Forelimb muscle (tissue), 1 donor: ENCODE results near the gene CAV2. TPM values are rescaled to one million over a fixed set of nuclear protein-coding genes. Genes with fewer than 3 reads are reported as not detected.

ENCODE experiments used
- DNase-seq: peaks from one replicate; pipeline ENCODE4 v3.0.0-alpha.2; 2013; ENCODE audit warnings: low read depth
- polyA plus RNA-seq: library from polyadenylated mRNA; unstranded; fragments of 120-200 nt; gene quantifications from one replicate; pipeline ENCODE4 v1.2.1, GENCODE V29; 2013; ENCODE audit not compliant: insufficient read length

The CAV2 gene
- polyA plus RNA-seq, 1 donor = 35.8 TPM

DNA sequence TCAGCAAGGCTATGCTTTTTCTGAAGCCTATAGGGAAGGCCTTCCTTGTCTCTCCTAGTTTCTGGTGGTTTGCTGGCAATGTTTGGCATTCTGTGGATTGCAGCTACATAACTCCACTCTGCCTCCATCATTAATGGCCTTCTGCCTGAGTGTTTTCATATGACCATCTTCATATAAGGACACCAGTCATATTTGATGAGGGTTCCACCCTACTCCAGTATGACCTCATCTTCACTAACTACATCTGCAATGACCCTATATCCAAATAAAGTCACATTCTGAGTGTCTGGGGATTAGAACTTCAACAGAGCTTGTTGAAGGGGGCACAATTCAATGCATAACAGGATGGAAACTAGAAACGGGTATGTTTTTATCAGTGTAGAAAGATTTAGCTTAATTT, 47.4 kb downstream of the CAV2 start:
- no peak for DNase-seq

DNA sequence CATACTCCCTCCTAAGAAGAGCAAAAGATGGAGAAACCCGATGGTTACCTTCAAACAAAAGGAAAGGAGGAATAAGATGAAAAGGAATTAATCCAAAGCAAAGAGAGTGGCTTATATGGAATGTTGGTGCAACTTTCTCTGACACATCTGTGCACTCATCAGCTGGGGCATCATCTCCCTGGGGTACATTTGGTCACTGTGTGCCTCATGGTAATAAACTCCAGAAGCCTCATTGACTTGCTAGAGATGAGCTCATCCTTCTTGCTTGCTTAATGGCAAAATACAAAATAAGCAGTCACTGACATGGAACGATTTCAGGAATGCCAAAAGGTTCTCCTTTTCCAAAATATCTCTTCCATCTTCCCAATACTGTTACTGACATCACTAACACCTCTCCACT, 47.8 kb downstream of the CAV2 start:
- DNase-seq = no peak

DNA sequence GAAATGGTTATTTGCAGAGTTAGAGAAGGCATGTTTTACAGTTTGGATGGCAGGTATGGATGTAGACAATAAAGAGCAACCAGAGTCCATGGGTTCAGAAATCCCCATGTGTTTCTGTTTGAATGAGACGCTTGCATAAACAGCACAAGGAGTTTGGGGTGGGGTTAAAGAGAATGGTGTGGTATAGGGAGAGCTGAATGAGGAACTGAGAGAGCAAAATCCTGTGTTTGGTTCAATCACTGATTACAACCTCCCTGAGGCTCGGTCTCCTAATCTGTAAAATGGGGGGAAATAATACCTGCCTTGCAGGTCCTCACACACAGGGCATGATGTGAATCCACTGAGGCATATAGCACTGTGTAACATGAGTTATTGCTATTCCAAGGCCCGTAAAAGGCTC, 49.0 kb downstream of the CAV2 start:
- no peak for DNase-seq

DNA sequence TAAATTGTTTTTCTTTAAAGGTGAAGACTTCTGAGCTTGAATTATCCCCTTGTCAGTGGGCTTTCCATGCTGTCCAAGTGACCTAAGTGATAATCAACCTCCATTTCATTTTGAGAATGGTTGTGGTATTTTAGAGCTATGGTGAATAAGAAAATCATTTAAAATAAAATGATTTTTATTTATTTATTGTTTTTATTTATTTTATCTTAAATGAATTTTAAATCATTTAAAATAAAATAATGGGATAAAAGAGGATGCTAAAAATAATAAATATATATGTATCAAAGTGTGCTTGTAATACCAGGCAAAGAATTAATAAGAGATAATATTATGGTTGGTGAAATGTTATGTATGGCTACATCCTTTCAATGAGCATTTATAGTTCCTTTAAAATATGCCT, 49.8 kb downstream of the CAV2 start:
- no peak for DNase-seq

DNA sequence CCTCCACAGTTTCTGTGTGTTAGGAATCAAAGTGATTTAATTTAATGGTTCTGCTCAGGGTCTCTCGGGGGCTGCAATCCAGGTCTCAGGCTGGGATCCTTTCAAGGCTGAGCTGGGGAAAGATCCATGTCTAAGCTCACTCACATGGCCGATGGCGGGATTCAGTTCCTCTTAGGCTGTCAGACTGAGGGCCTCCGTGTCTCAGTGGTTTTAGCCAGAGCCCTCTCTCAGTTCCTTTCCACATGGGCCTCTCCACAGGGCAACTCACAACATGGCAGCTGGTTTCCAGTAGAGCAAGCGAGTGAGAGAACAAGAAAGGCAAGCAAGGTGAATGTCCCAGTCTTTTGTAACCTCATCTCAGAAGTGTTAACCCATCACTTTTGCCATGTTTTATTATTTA, 52.2 kb downstream of the CAV2 start:
- DNase-seq = no peak

DNA sequence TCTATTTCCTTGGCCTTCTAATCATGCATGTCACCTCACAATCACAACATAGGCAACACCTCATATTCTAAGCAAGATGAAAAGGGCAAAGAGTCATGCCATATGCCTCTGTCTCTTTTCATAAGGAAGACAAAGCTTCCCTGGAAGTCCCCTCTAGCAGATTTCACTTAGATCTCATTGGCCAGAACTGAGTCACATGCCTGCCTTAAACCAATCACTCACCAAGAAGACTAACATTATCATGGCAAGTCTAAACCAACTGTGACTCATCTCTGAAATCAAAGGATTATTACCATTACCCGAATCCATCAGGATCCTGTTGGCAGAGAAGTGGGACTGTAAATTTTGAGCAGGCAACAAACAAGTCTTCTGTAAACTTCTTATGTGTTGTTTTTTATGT, 53.1 kb downstream of the CAV2 start:
- DNase-seq = no peak

DNA sequence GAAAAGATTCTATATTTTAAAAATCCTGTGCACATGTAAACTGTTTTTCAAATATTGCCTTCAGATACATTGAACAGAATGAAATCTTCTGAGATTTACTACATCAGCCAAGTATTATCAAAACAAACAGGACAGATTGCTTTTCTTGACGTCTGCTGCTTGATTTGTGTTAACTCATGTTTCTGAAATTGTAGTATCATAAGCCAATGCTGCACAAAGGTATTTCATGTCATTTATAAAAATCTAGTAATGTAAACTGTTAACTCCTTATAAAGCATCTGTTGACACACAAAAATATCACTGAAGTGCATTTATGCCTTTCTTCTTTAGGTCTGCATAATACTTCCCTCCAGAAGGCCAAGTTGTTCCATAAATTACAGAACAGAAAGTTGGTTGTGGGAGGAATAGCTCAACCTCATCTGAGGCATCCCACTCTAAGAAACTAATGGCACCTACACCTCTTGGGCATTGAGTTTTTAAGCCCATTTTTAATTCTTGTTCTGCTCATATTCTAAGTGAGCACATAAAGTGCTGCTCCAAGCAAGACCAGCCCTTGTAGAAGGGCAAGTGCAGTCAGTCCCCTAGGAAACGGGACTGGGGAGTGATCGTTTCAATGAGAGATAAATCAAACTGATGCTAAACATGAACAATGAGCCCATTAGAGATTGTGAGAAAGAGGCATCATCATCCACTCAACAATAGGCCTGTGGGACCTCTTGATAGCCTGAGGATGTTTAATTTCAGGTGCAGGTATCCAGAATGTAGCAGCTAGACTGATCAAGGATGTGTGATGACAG, 53.8 kb downstream of the CAV2 start:
- no peak for DNase-seq

DNA sequence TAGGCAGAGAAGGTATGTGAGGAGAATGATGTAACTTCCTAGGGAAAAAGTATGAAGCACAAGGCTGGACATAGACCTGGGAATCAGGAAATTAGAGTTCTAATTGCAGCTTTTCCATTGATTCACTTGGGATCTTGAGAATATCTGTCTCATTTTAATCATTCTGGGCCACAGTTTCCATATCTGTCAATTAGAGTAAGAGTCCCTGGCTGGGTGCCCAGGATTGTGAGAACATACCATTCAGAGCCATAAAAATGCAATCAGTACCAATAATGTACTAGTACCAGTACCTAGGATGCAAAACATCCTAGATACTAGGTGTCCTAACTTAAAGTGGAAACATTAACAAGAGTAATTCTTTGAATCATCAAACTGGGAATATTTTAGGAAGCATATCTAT, 54.9 kb downstream of the CAV2 start:
- DNase-seq = no peak

DNA sequence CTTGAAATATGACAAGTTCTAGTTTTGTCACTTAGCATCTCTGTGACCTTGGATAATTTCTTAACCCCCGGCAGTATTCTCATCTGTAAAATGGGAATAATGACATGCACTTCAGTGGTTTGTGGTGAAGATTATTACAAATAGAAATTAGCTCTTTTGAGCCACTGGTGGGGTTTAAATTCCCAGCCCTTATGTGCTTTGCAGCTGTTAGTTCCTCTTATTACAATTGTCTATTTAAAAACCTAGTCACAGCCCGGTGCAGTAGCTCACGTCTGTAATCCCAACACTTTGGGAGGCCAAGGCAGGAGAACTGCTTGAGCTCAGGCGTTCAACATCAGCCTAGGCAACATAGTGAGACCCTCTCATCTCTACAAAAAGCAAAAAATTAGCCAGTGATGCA, 55.4 kb downstream of the CAV2 start:
- no peak for DNase-seq

DNA sequence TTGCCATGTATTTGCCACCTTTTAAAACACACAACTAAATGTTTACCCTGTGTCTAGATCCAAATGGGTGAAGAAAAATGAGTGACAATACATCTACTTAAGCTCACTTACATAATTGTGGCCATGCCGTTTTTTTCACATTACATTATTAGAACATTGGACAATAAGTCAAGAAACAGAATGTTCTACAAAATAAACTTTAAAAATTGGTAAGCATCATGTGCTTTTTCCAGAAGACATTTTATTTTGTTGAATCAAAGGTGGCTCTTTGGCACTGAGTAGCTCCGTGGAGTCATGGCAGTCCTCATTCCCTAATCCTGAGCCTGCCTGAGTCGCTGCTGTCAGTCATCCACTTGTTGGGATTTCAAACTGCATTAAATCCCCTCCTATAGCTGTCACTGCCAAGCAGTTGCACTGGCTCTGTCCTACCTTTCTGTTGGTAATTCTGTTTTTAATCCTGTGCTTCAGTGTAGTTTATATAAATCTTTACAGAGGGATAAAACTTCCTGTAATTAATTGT, 57.6 kb downstream of the CAV2 start:
- no peak for DNase-seq

DNA sequence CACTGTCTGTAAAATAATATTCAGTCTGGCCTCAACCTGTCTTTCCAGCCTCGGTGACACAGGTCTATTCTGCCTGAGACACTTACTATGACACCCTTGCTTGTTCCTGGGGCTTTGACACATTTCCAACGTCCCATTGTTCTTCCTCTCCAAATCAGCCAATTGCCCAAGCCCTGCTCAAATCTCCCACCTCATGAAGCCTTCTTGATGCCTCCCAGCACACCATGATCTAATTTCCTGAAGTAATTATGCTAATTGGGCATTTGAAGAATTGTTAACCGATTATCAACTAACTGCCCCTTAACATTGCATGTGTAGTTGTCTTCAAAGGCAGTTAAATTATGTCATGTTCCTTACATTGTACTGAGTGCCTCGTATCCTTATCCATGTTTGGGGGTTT, 58.4 kb downstream of the CAV2 start:
- DNase-seq = no peak

Other genes with a start within 250 kb of the CAV2 start
- 162 TPM for gene CAV1, start 25.3 kb downstream of the CAV2 start, polyA plus RNA-seq
- 13.5 TPM for gene MET, start 172.5 kb downstream of the CAV2 start, polyA plus RNA-seq